HEK293 (cell line): ENCODE measurements around the gene SARNP.

ENCODE experiments used
- CTCF ChIA-PET: fragments of 350-600 bp; formaldehyde crosslinking; extraction: SDS; loops from one replicate; lab custom pipeline; 2021; ENCODE audit warnings: antibody characterized with exemption; lab: Yijun Ruan, JAX
- POLR2A ChIA-PET: fragments of 300-600 bp; formaldehyde crosslinking; extraction: SDS; loops from one replicate; lab custom pipeline; 2020; ENCODE audit warnings: antibody characterized with exemption, inconsistent platforms; lab: Yijun Ruan, JAX
- H3K27ac ChIP-seq: fragments of 200-500 bp; sonication (Bioruptor generic); 2 replicates; pipeline ENCODE4 v1.5.1; 2014; ENCODE audit warnings: low read depth, low read length, control low read depth, inconsistent platforms; ENCODE audit errors: extremely low read depth
- H3K36me3 ChIP-seq, 2 experiments: fragments of 200-500 bp in 1 of 2; sonication (Bioruptor generic) in 1 of 2; 1 replicate in 1 of 2; 2 replicates in 1 of 2; pipeline ENCODE4 v1.5.1; 2014 to 2017; ENCODE audit warnings: inconsistent platforms in 2 of 2, low read length in 2 of 2; ENCODE audit not compliant: control insufficient read depth in 2 of 2, insufficient read depth in 1 of 2
- H3K4me1 ChIP-seq: fragments of 200-500 bp; sonication (Bioruptor generic); 2 replicates; pipeline ENCODE4 v1.5.1; 2014; ENCODE audit warnings: mild to moderate bottlenecking, low read length, inconsistent platforms; ENCODE audit not compliant: control insufficient read depth, insufficient read depth
- H3K4me3 ChIP-seq: 2 replicates; pipeline ENCODE4 v1.5.1; 2011; ENCODE audit warnings: low read depth, mild to moderate bottlenecking, control low read depth, low read length, moderate library complexity
- H3K9me3 ChIP-seq: fragments of 200-500 bp; sonication (Bioruptor generic); 2 replicates; pipeline ENCODE4 v1.5.1; 2014; ENCODE audit warnings: low read depth, low read length, inconsistent platforms; ENCODE audit not compliant: control insufficient read depth, insufficient read depth
- BCL11A ChIP-seq: fragments of 450-650 bp; formaldehyde crosslinking; IDR thresholded peaks from 2 replicates; pipeline ENCODE4 v1.5.1; 2016; ENCODE audit warnings: low read depth, missing biosample characterization, missing genetic modification characterization
- GLIS2 ChIP-seq: fragments of 450-650 bp; formaldehyde crosslinking; IDR thresholded peaks from 2 replicates; pipeline ENCODE4 v1.5.1; 2016; ENCODE audit warnings: missing biosample characterization, missing genetic modification characterization
- KLF8 ChIP-seq: fragments of 450-650 bp; formaldehyde crosslinking; IDR thresholded peaks from 2 replicates; pipeline ENCODE4 v1.5.1; 2016; ENCODE audit warnings: missing biosample characterization, missing genetic modification characterization
- MYNN ChIP-seq: fragments of 450-650 bp; formaldehyde crosslinking; IDR thresholded peaks from 2 replicates; pipeline ENCODE4 v1.5.1; 2016; ENCODE audit warnings: missing biosample characterization, missing genetic modification characterization, borderline replicate concordance
- OVOL3 ChIP-seq: fragments of 450-650 bp; formaldehyde crosslinking; IDR thresholded peaks from 2 replicates; pipeline ENCODE4 v1.5.1; 2016; ENCODE audit warnings: missing biosample characterization, missing genetic modification characterization
- PRDM1 ChIP-seq: fragments of 450-650 bp; formaldehyde crosslinking; IDR thresholded peaks from 2 replicates; pipeline ENCODE4; 2016; ENCODE audit warnings: missing biosample characterization, missing genetic modification characterization
- ZEB2 ChIP-seq: fragments of 450-650 bp; formaldehyde crosslinking; IDR thresholded peaks from 2 replicates; pipeline ENCODE4 v1.5.1; 2016; ENCODE audit warnings: missing biosample characterization, missing genetic modification characterization
- ZNF121 ChIP-seq: fragments of 450-650 bp; formaldehyde crosslinking; IDR thresholded peaks from 2 replicates; pipeline ENCODE4 v1.5.1; 2016; ENCODE audit warnings: missing biosample characterization, missing genetic modification characterization
- ZNF157 ChIP-seq: fragments of 450-650 bp; formaldehyde crosslinking; IDR thresholded peaks from 2 replicates; pipeline ENCODE4 v1.5.1; 2016; ENCODE audit warnings: missing biosample characterization, missing genetic modification characterization
- ZNF404 ChIP-seq: fragments of 450-650 bp; formaldehyde crosslinking; IDR thresholded peaks from 2 replicates; pipeline ENCODE4 v1.5.1; 2017; ENCODE audit warnings: missing biosample characterization, missing genetic modification characterization
- ZNF426 ChIP-seq: fragments of 450-650 bp; formaldehyde crosslinking; IDR thresholded peaks from 2 replicates; pipeline ENCODE4 v1.5.1; 2017; ENCODE audit warnings: missing biosample characterization, missing genetic modification characterization, mild to moderate bottlenecking, inconsistent platforms, moderate library complexity
- ZNF792 ChIP-seq: fragments of 450-650 bp; formaldehyde crosslinking; IDR thresholded peaks from 2 replicates; pipeline ENCODE4 v1.5.1; 2016; ENCODE audit warnings: missing biosample characterization, missing genetic modification characterization
- TF ChIP-seq, protein P1 (sequence below): fragments of 450-650 bp; formaldehyde crosslinking; IDR thresholded peaks from 2 replicates; pipeline ENCODE4 v1.5.1; 2016; ENCODE audit warnings: missing biosample characterization, missing genetic modification characterization
- TF ChIP-seq, protein P2 (sequence below): fragments of 450-650 bp; formaldehyde crosslinking; IDR thresholded peaks from 2 replicates; pipeline ENCODE4; 2016; ENCODE audit warnings: missing biosample characterization, missing genetic modification characterization
- TF ChIP-seq, protein P3 (sequence below): fragments of 450-650 bp; formaldehyde crosslinking; IDR thresholded peaks from 2 replicates; pipeline ENCODE4 v1.5.1; 2016; ENCODE audit warnings: missing biosample characterization, missing genetic modification characterization
- TF ChIP-seq, protein P4 (sequence below): fragments of 450-650 bp; formaldehyde crosslinking; IDR thresholded peaks from 2 replicates; pipeline ENCODE4 v1.5.1; 2016; ENCODE audit warnings: missing biosample characterization, missing genetic modification characterization
- TF ChIP-seq, protein P5 (sequence below): fragments of 450-650 bp; formaldehyde crosslinking; optimal IDR thresholded peaks from 2 replicates; pipeline ENCODE3; 2016; ENCODE audit warnings: missing biosample characterization, mild to moderate bottlenecking, missing genetic modification characterization

The SARNP gene

DNA sequence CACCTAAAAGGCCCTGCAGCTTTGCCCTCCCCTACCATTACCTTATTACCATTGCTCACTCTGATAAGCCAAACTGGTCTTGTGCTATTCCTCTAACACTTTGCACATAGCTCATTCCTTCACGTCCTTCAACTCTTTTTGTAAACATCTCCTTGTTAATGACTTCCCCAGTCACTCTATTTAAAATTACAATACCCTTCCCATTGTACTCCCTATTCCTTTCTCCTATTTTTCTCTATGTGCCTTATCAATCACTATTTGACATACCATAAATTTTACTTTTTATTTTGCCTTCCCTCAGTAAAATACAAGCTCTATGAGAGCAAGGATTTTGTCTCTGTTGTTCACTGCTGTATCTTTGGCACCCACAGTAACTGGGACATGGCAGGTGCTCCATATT, 5.4 kb downstream of the SARNP start (continued):
- no peak for TF ChIP-seq BCL11A (tag by site-specific recombination)

DNA sequence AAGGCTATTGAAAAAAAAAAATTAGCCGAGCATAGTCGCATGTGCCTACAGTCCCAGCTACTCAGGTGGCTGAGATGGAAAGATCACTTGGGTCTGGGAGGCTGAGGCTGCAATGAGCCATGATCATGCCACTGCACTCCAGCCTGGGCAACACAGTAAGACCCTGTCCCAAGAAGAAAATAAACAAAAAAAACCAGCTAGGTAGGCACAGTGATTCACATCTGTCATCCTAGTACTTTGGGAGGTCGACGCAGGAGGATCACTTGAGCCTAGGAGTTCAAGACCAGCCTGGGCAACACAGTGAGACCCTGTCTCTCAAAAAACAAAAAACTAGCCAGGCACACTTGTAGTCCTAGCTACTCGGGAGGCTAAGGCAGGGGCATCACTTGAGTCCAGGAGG, 8.2 kb downstream of the SARNP start:
- Histone ChIP-seq H3K4me3 (no peak overlapping the region), H3K27ac (no peak overlapping the region), H3K36me3 (peaks cover 47 to 51% of the 10 kb centered on the region in 2 experiments), H3K9me3 (no peaks in the 10 kb centered on the region), H3K4me1 (no peaks in the 10 kb centered on the region)
- ChIA-PET CTCF (interaction anchor here (0.6 to 1.5 kb wide), 6 partner anchors 9 to 276 kb away, joined by 3 to 7 read pairs (median 3); no protein-coding TSS in a partner anchor), POLR2A (interaction anchor here (0.7 to 2.0 kb wide), 2 partner anchors 8 to 1390 kb away, joined by 3 to 12 read pairs; partner anchors contain the start of genes ORMDL2 and SARNP)
- TF ChIP-seq ZNF121 (tag by site-specific recombination) (peak; percentile 97), ZNF404 (tag by site-specific recombination) (no peak)
- TF ChIP-seq, protein P1, sequence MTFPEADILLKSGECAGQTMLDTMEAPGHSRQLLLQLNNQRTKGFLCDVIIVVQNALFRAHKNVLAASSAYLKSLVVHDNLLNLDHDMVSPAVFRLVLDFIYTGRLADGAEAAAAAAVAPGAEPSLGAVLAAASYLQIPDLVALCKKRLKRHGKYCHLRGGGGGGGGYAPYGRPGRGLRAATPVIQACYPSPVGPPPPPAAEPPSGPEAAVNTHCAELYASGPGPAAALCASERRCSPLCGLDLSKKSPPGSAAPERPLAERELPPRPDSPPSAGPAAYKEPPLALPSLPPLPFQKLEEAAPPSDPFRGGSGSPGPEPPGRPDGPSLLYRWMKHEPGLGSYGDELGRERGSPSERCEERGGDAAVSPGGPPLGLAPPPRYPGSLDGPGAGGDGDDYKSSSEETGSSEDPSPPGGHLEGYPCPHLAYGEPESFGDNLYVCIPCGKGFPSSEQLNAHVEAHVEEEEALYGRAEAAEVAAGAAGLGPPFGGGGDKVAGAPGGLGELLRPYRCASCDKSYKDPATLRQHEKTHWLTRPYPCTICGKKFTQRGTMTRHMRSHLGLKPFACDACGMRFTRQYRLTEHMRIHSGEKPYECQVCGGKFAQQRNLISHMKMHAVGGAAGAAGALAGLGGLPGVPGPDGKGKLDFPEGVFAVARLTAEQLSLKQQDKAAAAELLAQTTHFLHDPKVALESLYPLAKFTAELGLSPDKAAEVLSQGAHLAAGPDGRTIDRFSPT (tag by site-specific recombination): no peak

DNA sequence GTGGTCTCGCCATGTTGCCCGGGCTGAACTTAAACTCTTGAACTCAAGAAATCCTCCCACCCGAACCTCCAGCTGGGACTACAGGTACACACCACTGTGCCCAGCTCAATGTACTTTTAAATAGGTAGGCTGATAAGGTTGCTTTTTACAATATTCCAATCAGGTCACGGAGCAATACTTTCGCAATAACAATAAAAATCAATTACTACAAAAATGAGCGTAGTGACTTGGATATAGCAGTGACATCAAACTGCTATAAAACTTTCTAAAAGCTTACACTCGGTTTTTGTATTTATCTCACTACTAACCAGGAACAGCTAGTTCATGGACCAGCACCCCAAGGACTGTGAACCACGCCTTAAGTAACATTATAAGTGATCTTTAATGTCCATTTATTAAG, 10.5 kb downstream of the SARNP start:
- Histone ChIP-seq H3K36me3 (peaks cover 48 to 54% of the 10 kb centered on the region in 2 experiments), H3K4me1 (no peaks in the 10 kb centered on the region), H3K9me3 (no peaks in the 10 kb centered on the region), H3K27ac (no peak overlapping the region), H3K4me3 (no peak overlapping the region)
- POLR2A ChIA-PET: interaction anchor here (1.2 kb wide), 1 partner anchor 23 kb away, joined by 4 read pairs; the partner anchor contains the start of gene DNAJC14
- CTCF ChIA-PET: interaction anchor here (0.5 to 1.2 kb wide), 7 partner anchors 69 to 829 kb away, joined by 3 to 6 read pairs (median 3); no protein-coding TSS in a partner anchor
- no peak for TF ChIP-seq ZNF426
- no peak for TF ChIP-seq ZNF157
- TF ChIP-seq KLF8 (tag by site-specific recombination): no peak
- TF ChIP-seq, protein P2, sequence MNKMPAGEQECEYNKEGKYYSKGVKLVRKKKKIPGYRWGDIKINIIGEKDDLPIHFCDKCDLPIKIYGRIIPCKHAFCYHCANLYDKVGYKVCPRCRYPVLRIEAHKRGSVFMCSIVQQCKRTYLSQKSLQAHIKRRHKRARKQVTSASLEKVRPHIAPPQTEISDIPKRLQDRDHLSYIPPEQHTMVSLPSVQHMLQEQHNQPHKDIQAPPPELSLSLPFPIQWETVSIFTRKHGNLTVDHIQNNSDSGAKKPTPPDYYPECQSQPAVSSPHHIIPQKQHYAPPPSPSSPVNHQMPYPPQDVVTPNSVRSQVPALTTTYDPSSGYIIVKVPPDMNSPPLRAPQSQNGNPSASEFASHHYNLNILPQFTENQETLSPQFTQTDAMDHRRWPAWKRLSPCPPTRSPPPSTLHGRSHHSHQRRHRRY (tag by site-specific recombination): no peak
- TF ChIP-seq GLIS2 (tag by site-specific recombination): no peak
- TF ChIP-seq MYNN (tag by site-specific recombination): no peak
- TF ChIP-seq PRDM1: no peak
- TF ChIP-seq ZNF792 (tag by site-specific recombination): no peak
- TF ChIP-seq, protein P3, sequence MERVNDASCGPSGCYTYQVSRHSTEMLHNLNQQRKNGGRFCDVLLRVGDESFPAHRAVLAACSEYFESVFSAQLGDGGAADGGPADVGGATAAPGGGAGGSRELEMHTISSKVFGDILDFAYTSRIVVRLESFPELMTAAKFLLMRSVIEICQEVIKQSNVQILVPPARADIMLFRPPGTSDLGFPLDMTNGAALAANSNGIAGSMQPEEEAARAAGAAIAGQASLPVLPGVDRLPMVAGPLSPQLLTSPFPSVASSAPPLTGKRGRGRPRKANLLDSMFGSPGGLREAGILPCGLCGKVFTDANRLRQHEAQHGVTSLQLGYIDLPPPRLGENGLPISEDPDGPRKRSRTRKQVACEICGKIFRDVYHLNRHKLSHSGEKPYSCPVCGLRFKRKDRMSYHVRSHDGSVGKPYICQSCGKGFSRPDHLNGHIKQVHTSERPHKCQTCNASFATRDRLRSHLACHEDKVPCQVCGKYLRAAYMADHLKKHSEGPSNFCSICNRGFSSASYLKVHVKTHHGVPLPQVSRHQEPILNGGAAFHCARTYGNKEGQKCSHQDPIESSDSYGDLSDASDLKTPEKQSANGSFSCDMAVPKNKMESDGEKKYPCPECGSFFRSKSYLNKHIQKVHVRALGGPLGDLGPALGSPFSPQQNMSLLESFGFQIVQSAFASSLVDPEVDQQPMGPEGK (tag by site-specific recombination): no peak
- no peak for TF ChIP-seq OVOL3 (tag by site-specific recombination)
- no peak for TF ChIP-seq ZEB2
- TF ChIP-seq, protein P4, sequence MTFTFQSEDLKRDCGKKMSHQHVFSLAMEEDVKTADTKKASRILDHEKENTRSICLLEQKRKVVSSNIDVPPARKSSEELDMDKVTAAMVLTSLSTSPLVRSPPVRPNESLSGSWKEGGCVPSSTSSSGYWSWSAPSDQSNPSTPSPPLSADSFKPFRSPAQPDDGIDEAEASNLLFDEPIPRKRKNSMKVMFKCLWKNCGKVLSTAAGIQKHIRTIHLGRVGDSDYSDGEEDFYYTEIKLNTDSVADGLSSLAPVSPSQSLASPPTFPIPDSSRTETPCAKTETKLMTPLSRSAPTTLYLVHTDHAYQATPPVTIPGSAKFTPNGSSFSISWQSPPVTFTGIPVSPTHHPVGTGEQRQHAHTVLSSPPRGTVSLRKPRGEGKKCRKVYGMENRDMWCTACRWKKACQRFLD (tag by site-specific recombination): no peak
- TF ChIP-seq, protein P5, sequence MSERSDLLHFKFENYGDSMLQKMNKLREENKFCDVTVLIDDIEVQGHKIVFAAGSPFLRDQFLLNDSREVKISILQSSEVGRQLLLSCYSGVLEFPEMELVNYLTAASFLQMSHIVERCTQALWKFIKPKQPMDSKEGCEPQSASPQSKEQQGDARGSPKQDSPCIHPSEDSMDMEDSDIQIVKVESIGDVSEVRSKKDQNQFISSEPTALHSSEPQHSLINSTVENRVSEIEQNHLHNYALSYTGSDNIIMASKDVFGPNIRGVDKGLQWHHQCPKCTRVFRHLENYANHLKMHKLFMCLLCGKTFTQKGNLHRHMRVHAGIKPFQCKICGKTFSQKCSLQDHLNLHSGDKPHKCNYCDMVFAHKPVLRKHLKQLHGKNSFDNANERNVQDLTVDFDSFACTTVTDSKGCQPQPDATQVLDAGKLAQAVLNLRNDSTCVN (tag by site-specific recombination): no peak
- TF ChIP-seq, all 188 proteins: peak for 0
